Progenitor cell of endocrine pancreas (in vitro differentiated cells): ENCODE data around the gene KDM7A. TPM values are rescaled to one million over a fixed set of nuclear protein-coding genes. Genes with fewer than 3 reads are reported as not detected.

Experiments
- DNase-seq: peaks from one replicate; pipeline ENCODE4 v3.0.0; 2021; ENCODE audit warnings: low spot score; ENCODE audit not compliant: unreplicated experiment
- H3K27ac Mint-ChIP-seq: 2 replicates; pipeline ENCODE4 v1.8.0; 2021; ENCODE audit warnings: mild to moderate bottlenecking, moderate library complexity, mixed read lengths
- H3K27me3 Mint-ChIP-seq: 2 replicates; pipeline ENCODE4 v1.8.0; 2021; ENCODE audit warnings: mixed read lengths
- H3K36me3 Mint-ChIP-seq: 2 replicates; pipeline ENCODE4 v1.8.0; 2022; ENCODE audit warnings: mixed read lengths; ENCODE audit not compliant: insufficient read depth
- H3K4me1 Mint-ChIP-seq: 2 replicates; pipeline ENCODE4 v1.8.0; 2021; ENCODE audit warnings: low read depth, mixed read lengths
- H3K4me3 Mint-ChIP-seq: 2 replicates; pipeline ENCODE4 v1.8.0; 2021; ENCODE audit warnings: low read depth, mild to moderate bottlenecking, moderate library complexity, mixed read lengths
- H3K9me3 Mint-ChIP-seq: 2 replicates; pipeline ENCODE4 v1.8.0; 2021; ENCODE audit warnings: low read depth, mixed read lengths
- CTCF ChIP-seq: fragments of 200-600 bp; sonication (generic); IDR thresholded peaks from one replicate; pipeline ENCODE4 v1.5.0; 2021; ENCODE audit warnings: antibody characterized with exemption, mild to moderate bottlenecking; ENCODE audit not compliant: unreplicated experiment
- total RNA-seq: library from RNA; stranded (reverse); gene quantifications from 2 replicates; pipeline ENCODE4 v1.2.1, GENCODE V29; 2021

Gene KDM7A
- total RNA-seq, 1 donor from 2014 or later, result 13.8 TPM

- Mint-ChIP-seq H3K36me3 (peaks cover 8% of the 10 kb centered on the region), H3K4me1 (peaks cover 3% of the 10 kb centered on the region), H3K4me3 (no peak overlapping the region), H3K27ac (no peak overlapping the region), H3K27me3 (no peaks in the 10 kb centered on the region), H3K9me3 (no peaks in the 10 kb centered on the region)
- TF ChIP-seq CTCF, result no peak
- DNase-seq, result no peak
Measured at GRCh38 chr7:140142031-140142430, 34.8 kb downstream of the KDM7A start.

GRCh38 chr7:140141256-140141655 is 35.5 kb downstream of the KDM7A start:
- H3K36me3 Mint-ChIP-seq, result peaks cover 8% of the 10 kb centered on the region
- DNase-seq, result no peak

GRCh38 chr7:140137078-140137477 is 39.7 kb downstream of the KDM7A start:
- peaks cover 5% of the 10 kb centered on the region for H3K36me3 Mint-ChIP-seq
- H3K27ac Mint-ChIP-seq, result no peak overlapping the region
- H3K9me3 Mint-ChIP-seq, result no peaks in the 10 kb centered on the region
- TF ChIP-seq CTCF, result no peak
- H3K4me3 Mint-ChIP-seq, result no peak overlapping the region
- no peak for DNase-seq
- H3K27me3 Mint-ChIP-seq, result no peaks in the 10 kb centered on the region
- no peaks in the 10 kb centered on the region for H3K4me1 Mint-ChIP-seq

More at GRCh38 chr7:140141256-140141655, 35.5 kb downstream of the KDM7A start:
- Mint-ChIP-seq H3K27ac (no peak overlapping the region), H3K9me3 (no peaks in the 10 kb centered on the region), H3K4me3 (no peak overlapping the region), H3K4me1 (no peaks in the 10 kb centered on the region), H3K27me3 (no peaks in the 10 kb centered on the region)
- TF ChIP-seq CTCF, result no peak

GRCh38 chr7:140136073-140136472 is 40.7 kb downstream of the KDM7A start:
- Mint-ChIP-seq H3K27me3 (no peaks in the 10 kb centered on the region), H3K27ac (no peak overlapping the region), H3K9me3 (peaks cover 3% of the 10 kb centered on the region), H3K4me3 (no peak overlapping the region), H3K4me1 (no peaks in the 10 kb centered on the region), H3K36me3 (peaks cover 12% of the 10 kb centered on the region)
- DNase-seq, result no peak
- no peak for TF ChIP-seq CTCF

- DNase-seq, result no peak
- Mint-ChIP-seq H3K36me3 (peaks cover 16% of the 10 kb centered on the region), H3K4me1 (no peaks in the 10 kb centered on the region), H3K27ac (no peak overlapping the region), H3K27me3 (no peaks in the 10 kb centered on the region), H3K4me3 (no peak overlapping the region), H3K9me3 (peaks cover 3% of the 10 kb centered on the region)
- no peak for TF ChIP-seq CTCF
Measured at GRCh38 chr7:140134039-140134438, 42.7 kb downstream of the KDM7A start.
